Left ventricle myocardium inferior (tissue), 1 donor: Measurements from ENCODE around the gene HMGN4. TPM values are rescaled to one million over a fixed set of nuclear protein-coding genes. Genes with fewer than 3 reads are reported as not detected.

Experiments
- DNase-seq: peaks from one replicate; pipeline ENCODE4 v3.0.0-alpha.2; 2020
- H3K27ac ChIP-seq: fragments of 200-600 bp; replicated peaks from 2 replicates; pipeline ENCODE4 v1.8.0; 2021
- H3K27me3 ChIP-seq: fragments of 200-600 bp; 2 replicates; pipeline ENCODE4 v1.8.0; 2021; ENCODE audit warnings: low read depth
- H3K36me3 ChIP-seq: fragments of 200-600 bp; 2 replicates; pipeline ENCODE4 v1.8.0; 2021
- H3K4me1 ChIP-seq: fragments of 200-600 bp; 2 replicates; pipeline ENCODE4 v1.8.0; 2021
- H3K4me3 ChIP-seq: fragments of 200-600 bp; 2 replicates; pipeline ENCODE4 v1.8.0; 2021; ENCODE audit warnings: mild to moderate bottlenecking, moderate library complexity
- H3K9me3 ChIP-seq: fragments of 200-600 bp; replicated peaks from 2 replicates; pipeline ENCODE4 v1.8.0; 2021
- CTCF ChIP-seq: fragments of 200-600 bp; IDR thresholded peaks from 2 replicates; pipeline ENCODE4 v1.8.0; 2021; ENCODE audit warnings: antibody characterized with exemption, mild to moderate bottlenecking, borderline replicate concordance
- intact Hi-C: fragments of 100-400 bp; cut with micrococcal nuclease; formaldehyde crosslinking; loops from one replicate; pipeline ENCODE4 v1.11.0; 2022
- total RNA-seq: library from RNA; stranded (reverse); fragmentation: NEBNext Ultra II Directional; extraction: Animal tissue kit (Norgen Biotek cat#: 25700); gene quantifications from one replicate; pipeline ENCODE4 v1.2.1, GENCODE V29; 2021
- donor health status: DM: no; HTN: yes; CAD: no; lungs with severe emphysema.

The HMGN4 gene
- total RNA-seq, 1 donor from 2014 or later, result 29.7 TPM

- intact Hi-C loops, result no loop called here
- Histone ChIP-seq H3K4me1 (peaks cover 32% of the 10 kb centered on the region), H3K36me3 (peaks cover 7% of the 10 kb centered on the region), H3K9me3 (no peaks in the 10 kb centered on the region), H3K27me3 (peaks cover 57% of the 10 kb centered on the region), H3K4me3 (no peak overlapping the region), H3K27ac (no peak overlapping the region)
- DNase-seq, result no peak
- no peak for TF ChIP-seq CTCF
These were observed 55.3 kb downstream of the HMGN4 start for GRCh38 chr6:26593278-26594130.

GRCh38 chr6:26594131-26594498, 55.9 kb downstream of the HMGN4 start:
- Histone ChIP-seq H3K27me3 (peaks cover 52% of the 10 kb centered on the region), H3K9me3 (no peaks in the 10 kb centered on the region), H3K27ac (no peak overlapping the region), H3K4me3 (no peak overlapping the region), H3K36me3 (peaks cover 13% of the 10 kb centered on the region), H3K4me1 (peaks cover 35% of the 10 kb centered on the region)
- no peak for DNase-seq
- TF ChIP-seq CTCF, result no peak
- intact Hi-C loops, result no loop called here

- intact Hi-C loops, result loop anchor here (5.0 kb wide), 1 partner anchor 253 kb away; no protein-coding TSS in a partner anchor
- no peak for TF ChIP-seq CTCF
- no peak for DNase-seq
- H3K36me3 ChIP-seq, result peaks cover 20% of the 10 kb centered on the region
- H3K9me3 ChIP-seq, result no peaks in the 10 kb centered on the region
- peak overlapping the region; percentile 88 for H3K27ac ChIP-seq
- peaks cover 35% of the 10 kb centered on the region for H3K4me1 ChIP-seq
- H3K4me3 ChIP-seq, result peak overlapping the region; percentile 88
- peaks cover 48% of the 10 kb centered on the region for H3K27me3 ChIP-seq
These were observed 56.8 kb downstream of the HMGN4 start for GRCh38 chr6:26594730-26595632.

- Histone ChIP-seq H3K27ac (peak overlapping the region; percentile 88), H3K4me1 (peaks cover 35% of the 10 kb centered on the region), H3K9me3 (no peaks in the 10 kb centered on the region), H3K4me3 (peak overlapping the region; percentile 88), H3K27me3 (peaks cover 40% of the 10 kb centered on the region), H3K36me3 (peaks cover 23% of the 10 kb centered on the region)
- TF ChIP-seq CTCF, result peak; percentile 98
- DNase-seq, result peak; percentile 93
- intact Hi-C loops, result loop anchor here (5.0 kb wide), 1 partner anchor 253 kb away; no protein-coding TSS in a partner anchor
These were observed 57.6 kb downstream of the HMGN4 start for GRCh38 chr6:26595669-26596269.

Other genes starting within 250 kb of the HMGN4 start
- gene BTN3A2, start 173.2 kb upstream of the HMGN4 start, total RNA-seq, result 13.1 TPM
- gene BTN2A2, start 155.3 kb upstream of the HMGN4 start, total RNA-seq, result 4.2 TPM
- gene BTN3A1, start 136.1 kb upstream of the HMGN4 start, total RNA-seq, result 9.7 TPM
- gene BTN3A3, start 97.9 kb upstream of the HMGN4 start, total RNA-seq, result 8.3 TPM
- gene BTN2A1, start 80.4 kb upstream of the HMGN4 start, total RNA-seq, result 16.0 TPM
- not detected for gene BTN1A1, start 38.1 kb upstream of the HMGN4 start, total RNA-seq
- 8.3 TPM for gene ABT1, start 58.6 kb downstream of the HMGN4 start, total RNA-seq
- gene ZNF322, start 121.4 kb downstream of the HMGN4 start, total RNA-seq, result 12.9 TPM